ENCODE measurements around the gene FREY1.

- TF ChIP-seq CTCF (IDR thresholded peaks at IDR 0.05) (no peak), SIN3A (IDR thresholded peaks at IDR 0.05; ENCODE audit: borderline replicate concordance, insufficient read depth, low read depth, low read length) (no peak), REST (IDR thresholded peaks at IDR 0.05; ENCODE audit: insufficient read depth in 1 of 2, low read depth in 2 of 2, low read length in 1 of 2) (no peak), TCF7L2 (IDR thresholded peaks at IDR 0.05; ENCODE audit: low read depth, low read length) (no peak)
Measured at GRCh38 chr11:45928535-45929215, 21.6 kb upstream of the FREY1 start.
